ENCODE results near the gene CHSY1.
"Not testable (repeated sequence)": the region's sequence is repeated elsewhere in the genome, so short reads cannot be mapped to it uniquely, and the experiment has no call there.

CHSY1 gene

DNA sequence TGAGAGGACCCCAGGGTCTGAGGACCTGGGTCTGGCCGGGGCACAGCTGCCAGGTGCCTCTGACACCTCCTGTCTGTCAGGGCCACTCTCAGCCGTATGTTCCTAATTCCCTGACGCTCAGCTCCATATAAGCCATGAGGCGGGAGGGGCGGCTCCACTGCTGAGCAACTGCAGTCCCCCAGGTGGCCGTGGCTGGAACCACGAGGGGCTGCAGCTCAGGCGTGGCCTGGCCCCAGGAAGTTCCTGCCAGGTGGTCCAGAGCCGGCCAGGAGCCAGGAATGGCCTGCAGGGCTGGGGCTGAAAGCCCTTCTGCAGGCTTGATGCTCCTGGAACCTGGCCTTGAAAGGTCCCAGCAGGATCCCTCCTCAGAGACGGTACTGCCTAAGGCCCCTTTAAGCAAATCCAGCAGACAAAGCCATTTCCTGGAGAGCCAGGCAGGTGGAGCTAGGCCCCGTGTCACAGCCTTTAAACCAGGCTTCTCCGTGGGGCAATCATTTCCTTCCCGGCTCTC lies 118.0 kb downstream of the CHSY1 start:
- DNase-seq (ENCODE audit: low spot score) = no peak

DNA sequence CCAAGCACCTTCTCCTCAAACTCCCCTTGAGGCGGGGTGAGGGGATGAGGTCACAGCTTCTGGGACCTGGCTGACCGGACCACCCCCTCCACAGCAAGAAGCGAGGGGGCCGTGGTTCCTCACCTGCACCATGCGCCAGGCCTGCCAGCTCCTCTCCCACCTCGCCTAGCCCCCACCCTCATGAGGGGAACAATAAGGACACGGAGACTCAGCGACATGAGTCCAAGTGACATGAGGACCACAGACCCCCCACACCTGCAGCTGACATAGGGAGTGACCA lies 118.7 kb downstream of the CHSY1 start:
- no peak for DNase-seq (ENCODE audit: low spot score)

DNA sequence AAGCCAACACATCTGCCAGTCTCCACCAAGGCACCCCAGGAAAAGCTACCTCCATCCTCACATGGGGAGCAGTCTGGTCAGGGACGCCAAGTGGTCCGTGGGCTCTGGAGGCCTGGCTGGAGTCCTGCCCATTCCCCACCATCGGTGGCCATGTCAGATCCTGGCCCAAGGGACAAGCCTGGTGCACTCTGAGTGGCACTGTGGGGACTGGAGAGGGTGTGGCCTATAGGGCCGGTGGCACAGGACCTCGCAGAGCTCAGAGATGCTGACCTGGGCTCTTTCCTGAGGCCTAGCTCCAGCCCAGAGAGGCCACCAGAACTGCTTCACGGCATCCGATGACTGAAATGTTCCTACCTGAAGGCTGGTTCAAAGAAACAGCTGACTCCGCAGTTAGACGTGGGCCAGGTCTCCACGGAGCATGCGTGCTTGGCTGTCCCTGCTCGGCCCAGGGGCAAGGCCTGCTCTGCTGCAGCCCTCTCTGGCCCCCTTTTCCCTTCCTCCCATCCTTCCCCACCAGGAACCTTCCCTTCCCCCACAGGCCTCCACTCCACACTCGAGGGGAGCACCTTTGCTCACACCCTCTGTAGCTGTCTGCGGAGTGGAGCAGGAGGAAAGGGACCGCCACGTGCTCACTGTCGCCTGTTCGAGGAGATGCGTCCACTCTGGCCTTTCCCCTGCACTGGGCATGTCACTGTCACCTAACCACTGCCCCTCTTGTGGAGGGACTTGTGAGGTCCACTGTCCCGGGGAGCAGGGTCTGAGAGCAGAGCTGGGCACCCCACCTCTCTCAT lies 119.3 kb downstream of the CHSY1 start:
- DNase-seq (ENCODE audit: low spot score) = no peak

GRCh38 chr15:101131489-101132389 lies 120.1 kb downstream of the CHSY1 start:
- DNase-seq (ENCODE audit: low spot score) = no peak

DNA sequence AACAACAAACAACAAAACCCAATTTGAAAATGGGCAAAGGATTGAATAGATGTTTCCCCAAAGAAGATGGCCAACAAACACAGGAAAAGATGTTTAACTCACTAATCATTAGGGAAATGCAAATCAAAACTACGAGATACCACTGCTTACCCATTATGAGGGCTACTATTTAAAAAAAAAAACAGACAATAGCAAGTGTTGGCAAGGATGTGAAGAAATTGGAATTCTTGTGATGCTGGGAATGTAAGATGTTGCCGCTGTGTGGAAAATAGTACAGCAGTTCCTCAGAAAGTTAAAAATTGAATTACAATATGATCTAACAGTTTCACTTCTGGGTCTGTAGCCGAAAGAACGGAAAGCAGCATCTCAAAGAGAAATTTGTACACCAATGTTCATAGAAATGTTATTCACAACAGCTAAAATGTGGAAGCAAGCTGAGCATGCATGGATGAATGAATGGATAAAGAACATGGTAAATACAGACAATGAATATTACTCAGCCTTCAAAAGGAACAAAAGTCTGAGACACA lies 121.9 kb downstream of the CHSY1 start:
- DNase-seq (ENCODE audit: low spot score) = no peak

- no peak for DNase-seq (ENCODE audit: low spot score)
Observed at GRCh38 chr15:101128221-101129015, 123.4 kb downstream of the CHSY1 start.

DNA sequence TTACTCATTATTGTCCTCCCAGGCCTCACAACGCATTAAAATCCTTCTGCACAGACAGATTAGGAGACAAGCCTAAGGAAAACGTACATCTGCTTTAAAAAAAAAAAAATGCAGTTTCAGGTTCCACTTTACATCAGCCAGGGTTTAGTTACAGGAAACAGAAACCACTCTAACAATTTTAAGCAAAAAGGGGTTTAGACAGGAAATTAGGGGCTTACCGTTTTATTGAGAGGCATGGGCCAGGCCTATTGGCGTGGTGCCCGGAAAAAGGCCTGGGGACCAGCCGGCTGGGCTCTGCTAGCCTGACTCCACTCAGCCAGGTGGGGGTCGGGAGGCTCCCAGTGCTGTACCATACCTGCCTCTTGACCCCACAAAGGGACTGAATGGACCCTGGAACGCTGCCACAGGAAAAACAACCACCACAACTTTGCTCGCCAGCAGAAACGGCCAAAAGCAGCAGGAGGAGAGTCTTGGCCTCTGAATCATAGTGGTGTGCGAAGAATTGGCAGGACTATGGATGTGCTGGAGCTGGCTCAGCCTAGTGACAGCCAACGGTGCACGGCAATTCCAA lies 124.3 kb downstream of the CHSY1 start:
- DNase-seq (ENCODE audit: low spot score) = peak; percentile 28

- no peak for DNase-seq (ENCODE audit: low spot score)
Observed at GRCh38 chr15:101126618-101127505, 125.0 kb downstream of the CHSY1 start.

DNA sequence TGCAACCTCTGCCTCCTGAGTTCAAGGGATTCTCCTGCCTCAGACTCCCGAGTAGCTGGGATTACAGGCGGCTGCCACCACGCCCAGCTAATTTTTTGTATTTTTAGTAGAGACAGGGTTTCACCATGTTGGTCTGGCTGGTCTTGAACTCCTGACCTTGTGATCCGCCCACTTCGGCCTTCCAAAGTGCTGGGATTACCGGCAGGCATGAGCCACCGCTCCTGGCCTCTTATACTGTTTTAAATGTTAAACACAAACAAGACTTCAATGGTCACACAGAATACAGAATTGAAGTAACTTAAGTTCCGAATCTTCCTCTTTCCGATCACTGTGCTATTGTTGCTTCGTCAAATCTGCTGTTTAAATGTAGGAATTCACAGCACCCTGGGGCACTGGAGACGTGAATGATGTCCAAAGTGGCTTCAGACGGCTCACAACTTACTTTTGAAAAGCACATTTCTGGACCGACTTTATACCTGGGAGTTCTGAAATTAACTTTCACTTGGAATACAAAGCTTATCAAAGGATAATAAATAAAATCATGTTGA lies 125.9 kb downstream of the CHSY1 start:
- not testable (repeated sequence) for DNase-seq (ENCODE audit: low spot score)

Data from CD4-positive, alpha-beta T cell treated with Interleukin-15 for 4 hours (primary cell).